OCI-LY3 (cell line): ENCODE data around the gene GPR31.
A peak's percentile ranks its signal among the peaks of the same experiment; 100 is the strongest.

Source experiments
- CTCF ChIP-seq: fragments of 200-600, 300-600 bp; sonication (generic); IDR thresholded peaks from 2 replicates; pipeline ENCODE4 v1.5.1; 2014; ENCODE audit warnings: antibody characterized with exemption, low read length, low read depth
- EZH2phosphoT487 ChIP-seq: fragments of 200-600 bp; shearing (Covaris generic); IDR thresholded peaks from 2 replicates; pipeline ENCODE4 v1.6.1; 2018; ENCODE audit warnings: antibody characterized with exemption, mixed run types, low read depth

- TF ChIP-seq EZH2phosphoT487: no peak
- TF ChIP-seq CTCF: peak; percentile 77
These were observed 15.9 kb downstream of the GPR31 start for GRCh38 chr6:167141667-167142432.
